GM10266 (cell line): Measurements from ENCODE around the gene CYP26C1.

Source experiments
- DNase-seq: peaks from one replicate; pipeline ENCODE4 v3.0.0; 2012; ENCODE audit errors: extremely low spot score
- CTCF ChIP-seq: IDR thresholded peaks from 2 replicates; pipeline ENCODE4 v1.5.1; 2012; ENCODE audit warnings: mild to moderate bottlenecking, low read depth; ENCODE audit not compliant: control insufficient read depth, insufficient read depth; ENCODE audit errors: missing control alignments

The CYP26C1 gene

GRCh38 chr10:93087846-93088245 lies 27.2 kb downstream of the CYP26C1 start:
- DNase-seq, result no peak
- no peak for TF ChIP-seq CTCF

- no peak for DNase-seq
- TF ChIP-seq CTCF, result no peak
Measured at GRCh38 chr10:93088466-93088865, 27.9 kb downstream of the CYP26C1 start.

DNA sequence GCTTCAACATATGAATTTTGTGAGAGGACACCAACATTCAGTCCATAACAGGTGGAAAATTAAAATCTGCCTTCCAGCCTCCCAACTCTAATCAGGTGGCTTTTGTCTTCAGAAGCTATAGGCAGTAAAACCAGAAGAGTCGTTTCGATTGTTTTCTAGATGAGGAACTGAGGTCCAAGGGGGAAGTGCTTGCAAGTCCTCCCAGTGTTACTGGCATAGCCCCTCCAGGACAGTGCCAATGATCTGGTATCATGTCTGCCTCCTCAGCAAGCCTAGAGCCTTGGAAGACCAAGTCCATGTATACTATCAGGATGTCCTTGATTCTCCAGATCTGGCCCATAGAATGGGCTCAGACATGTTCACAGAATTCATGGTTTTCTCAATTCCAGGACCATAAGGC lies 30.0 kb downstream of the CYP26C1 start:
- no peak for TF ChIP-seq CTCF
- no peak for DNase-seq

DNA sequence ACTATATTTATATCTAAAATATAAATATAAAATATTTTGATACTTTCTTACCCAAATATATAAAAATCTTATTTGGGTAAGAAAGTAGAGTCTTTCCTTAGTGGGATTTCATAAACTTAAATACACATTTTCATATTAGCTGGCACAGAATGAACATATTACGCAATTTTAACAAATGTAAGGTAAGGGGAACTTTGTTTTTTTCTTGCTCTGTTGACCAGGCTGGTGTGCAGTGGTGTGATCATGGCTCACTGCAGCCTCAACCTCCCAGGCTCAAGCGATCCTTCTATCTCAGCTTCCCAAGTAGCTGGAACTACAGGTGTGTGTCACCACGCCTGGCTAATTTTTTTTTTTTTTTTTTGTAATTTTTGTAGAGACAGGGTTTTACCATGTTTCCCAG lies 31.4 kb downstream of the CYP26C1 start:
- TF ChIP-seq CTCF, result no peak
- no peak for DNase-seq

DNA sequence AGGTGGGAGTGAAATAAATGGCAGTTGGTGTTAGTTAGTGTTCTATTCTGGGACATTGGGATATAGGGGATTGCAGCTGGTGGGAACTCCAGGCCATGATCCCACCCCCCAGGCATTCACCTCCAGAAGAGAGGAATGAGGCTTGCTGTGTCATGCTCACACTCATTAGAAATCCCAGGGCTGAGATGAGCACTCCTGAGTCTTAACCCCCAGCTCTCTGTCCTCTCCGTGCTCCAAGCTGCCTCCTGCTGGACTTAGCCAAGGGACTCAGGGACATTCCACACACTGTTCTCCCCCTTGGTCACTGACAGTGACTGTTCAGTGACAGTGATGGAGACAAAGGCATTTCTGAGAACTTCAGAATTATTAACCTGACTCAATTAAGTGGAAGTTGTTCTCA lies 34.6 kb downstream of the CYP26C1 start:
- DNase-seq, result no peak
- TF ChIP-seq CTCF, result no peak

GRCh38 chr10:93096901-93097300 lies 36.3 kb downstream of the CYP26C1 start:
- TF ChIP-seq CTCF, result no peak
- DNase-seq, result no peak

- no peak for DNase-seq
Measured at GRCh38 chr10:93097386-93097785, 36.8 kb downstream of the CYP26C1 start.

More at GRCh38 chr10:93097386-93097785, 36.8 kb downstream of the CYP26C1 start:
- TF ChIP-seq CTCF, result no peak
